CD4-positive, alpha-beta T cell treated with Interferon gamma for 1 hour (primary cell): ENCODE results near the gene TWSG1.
"Not testable (repeated sequence)": the region's sequence is repeated elsewhere in the genome, so short reads cannot be mapped to it uniquely, and the experiment has no call there.

Experiments
- DNase-seq: peaks from one replicate; pipeline ENCODE4 v3.0.0-alpha.2; 2020

TWSG1 gene

DNA sequence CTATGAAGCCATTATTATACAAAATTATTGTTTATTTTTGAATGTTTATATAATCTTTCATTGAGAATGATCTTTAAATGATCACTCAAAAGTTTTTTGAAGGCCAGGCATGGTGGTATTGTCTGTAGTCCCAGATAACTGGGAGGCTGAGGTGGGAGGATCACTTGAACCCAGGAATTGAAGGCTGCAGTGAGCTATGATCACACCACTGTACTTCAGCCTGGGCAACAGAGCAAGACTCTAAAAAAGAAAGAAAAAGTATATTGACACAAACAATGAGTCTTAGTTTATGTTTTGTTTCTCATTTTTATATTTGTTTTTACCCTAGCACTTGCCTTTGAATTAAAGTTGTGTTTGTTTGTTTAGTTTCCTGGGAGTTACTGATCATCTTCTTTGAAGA lies 2.3 kb downstream of the TWSG1 start:
- no peak for DNase-seq

GRCh38 chr18:9337873-9338272 lies 3.3 kb downstream of the TWSG1 start:
- no peak for DNase-seq

DNA sequence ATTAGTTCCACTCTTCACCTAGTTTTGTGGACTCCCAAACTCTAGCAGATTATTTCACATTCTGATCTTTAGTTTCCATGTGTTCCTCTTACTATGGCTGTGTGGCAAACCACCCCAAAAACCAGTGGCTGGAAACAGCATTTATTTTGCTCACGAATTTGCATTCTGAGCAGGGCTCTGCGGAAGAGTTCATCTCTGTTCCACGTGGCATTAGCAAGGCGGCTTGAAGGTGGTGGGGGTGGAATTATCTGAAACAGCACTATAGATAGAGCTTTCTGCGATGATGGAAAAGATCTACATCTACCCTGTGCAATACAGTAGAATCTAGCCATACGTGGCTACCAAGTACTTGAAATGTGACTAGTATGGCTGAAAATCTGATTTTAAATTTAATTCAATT lies 5.9 kb downstream of the TWSG1 start:
- DNase-seq: no peak

GRCh38 chr18:9343577-9343976 lies 9.0 kb downstream of the TWSG1 start:
- no peak for DNase-seq

DNA sequence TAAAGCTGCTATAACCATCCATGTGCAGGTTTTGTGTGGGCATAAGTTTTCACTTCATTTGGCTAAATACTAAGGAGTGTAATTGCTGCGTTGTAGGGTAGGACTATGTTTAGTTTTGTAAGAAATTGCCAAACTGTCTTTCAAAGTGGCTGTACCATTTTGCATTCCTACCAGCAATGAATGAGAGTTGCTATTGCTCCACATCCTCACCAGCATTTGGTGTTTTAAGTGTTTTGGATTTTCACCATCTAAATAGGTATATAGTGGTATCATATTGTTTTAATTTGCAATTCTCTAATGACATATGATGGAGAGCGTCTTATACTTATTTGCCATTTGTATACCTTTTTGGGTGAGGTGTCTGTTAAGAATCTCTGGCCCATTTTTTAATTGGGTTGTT lies 12.2 kb downstream of the TWSG1 start:
- no peak for DNase-seq

GRCh38 chr18:9348079-9348671 lies 13.6 kb downstream of the TWSG1 start:
- DNase-seq: no peak

DNA sequence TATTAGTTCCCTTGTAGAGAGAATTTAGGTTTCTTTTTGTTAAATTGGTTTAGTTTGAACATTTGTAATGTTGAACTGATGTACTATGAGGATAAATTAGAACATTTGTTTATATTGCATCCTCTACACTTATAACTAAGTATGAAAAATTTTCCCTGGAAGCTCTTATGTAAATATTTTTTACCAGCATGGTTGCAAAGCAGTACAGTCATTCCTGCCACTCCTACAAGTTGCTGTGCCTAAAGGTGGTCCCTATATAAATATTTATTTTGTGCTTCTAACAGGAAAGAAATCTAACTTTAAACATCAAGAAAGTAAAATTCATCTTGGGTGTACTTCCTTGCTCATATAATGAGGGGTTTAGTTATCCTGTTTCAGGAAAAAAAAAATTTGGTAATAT lies 14.2 kb downstream of the TWSG1 start:
- no peak for DNase-seq

- no peak for DNase-seq
These were observed 19.0 kb downstream of the TWSG1 start for GRCh38 chr18:9353596-9353995.

GRCh38 chr18:9354256-9354655 lies 19.7 kb downstream of the TWSG1 start:
- no peak for DNase-seq

DNA sequence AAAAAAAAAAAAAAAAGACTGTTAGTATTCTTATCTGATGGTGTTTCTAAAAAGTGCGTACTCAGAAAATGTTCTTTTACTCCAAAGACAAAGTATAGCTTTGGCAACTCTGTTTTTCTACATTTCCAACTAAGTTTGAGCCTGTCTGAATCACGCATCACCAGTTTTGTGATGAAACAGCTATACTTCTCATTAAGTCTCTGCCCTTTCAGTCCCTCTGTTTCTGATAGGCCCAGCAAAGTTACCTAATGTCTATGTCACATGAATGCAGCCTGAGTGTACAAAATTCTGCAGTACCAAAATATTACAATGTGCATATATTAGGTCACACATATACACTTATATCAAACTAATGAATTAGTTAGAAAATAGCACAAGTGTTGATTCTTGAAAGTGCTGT lies 22.4 kb downstream of the TWSG1 start:
- no peak for DNase-seq

GRCh38 chr18:9359796-9360195 lies 25.2 kb downstream of the TWSG1 start:
- DNase-seq: no peak

- no peak for DNase-seq
These were observed 26.6 kb downstream of the TWSG1 start for GRCh38 chr18:9361191-9361590.

- DNase-seq: no peak
These were observed 28.3 kb downstream of the TWSG1 start for GRCh38 chr18:9362869-9363268.

DNA sequence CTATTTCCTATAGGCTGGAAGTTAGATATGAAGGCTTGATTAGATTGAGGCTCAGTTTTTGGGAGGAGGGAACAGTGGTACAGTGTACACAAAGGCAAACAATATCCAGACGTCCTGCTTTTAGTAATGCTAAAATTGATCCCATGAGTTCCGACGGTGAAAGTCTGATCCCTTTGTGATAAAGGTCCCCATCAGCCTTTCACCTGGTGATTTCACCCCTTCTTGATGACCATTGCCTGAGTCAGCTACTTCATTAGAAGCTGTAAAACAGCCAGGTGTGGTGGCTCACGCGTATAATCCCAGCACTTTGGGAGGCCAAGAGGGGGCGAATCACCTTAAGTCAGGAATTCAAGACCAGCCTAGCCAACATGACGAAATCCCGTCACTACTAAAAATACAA lies 29.7 kb downstream of the TWSG1 start:
- DNase-seq: no peak

DNA sequence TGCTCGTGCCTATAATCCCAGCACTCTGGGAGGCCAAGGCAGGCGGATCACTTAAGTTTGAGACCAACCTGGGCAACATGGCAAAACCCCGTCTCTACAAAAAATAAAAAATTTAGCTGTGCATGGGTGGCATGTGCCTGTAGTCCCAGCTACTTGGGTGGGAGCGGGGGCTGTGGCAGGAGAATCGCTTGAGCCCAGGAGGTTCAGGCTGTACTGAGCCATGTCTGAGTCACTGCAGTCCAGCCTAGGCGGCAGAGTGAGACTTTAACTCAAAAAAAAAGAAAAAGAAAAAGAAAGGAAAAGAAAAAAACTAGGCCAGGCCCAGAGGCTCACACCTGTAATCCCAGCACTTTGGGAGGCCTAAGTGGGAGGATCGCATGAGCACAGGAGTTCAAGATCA lies 30.8 kb downstream of the TWSG1 start:
- DNase-seq: no peak

DNA sequence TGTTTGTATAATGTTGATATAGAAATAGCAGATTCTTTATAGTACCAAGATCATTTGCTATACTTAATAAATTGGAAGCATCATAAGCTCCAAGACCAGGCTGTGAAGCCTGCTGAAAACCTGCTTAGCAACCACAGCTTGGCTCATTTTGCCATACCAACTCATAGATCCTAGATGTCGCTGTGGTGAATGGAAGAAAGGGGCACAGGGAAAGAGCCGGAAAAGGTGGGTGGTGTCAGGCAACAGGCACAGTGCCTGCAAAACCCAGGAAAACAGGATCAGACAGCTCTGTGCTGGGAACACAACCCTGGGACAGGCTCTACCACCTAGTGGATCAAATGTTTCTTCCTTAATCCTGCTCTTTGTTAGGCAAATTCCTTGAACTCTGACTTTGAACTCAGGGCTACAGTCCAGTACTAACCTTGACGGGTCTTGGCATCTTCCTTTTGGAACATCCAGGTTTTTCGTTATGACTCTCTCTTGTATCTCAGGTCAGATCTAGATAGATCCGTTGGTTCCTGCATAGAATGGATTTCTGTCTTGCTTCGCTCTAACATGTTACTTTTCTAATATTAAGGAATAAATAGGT lies 31.6 kb downstream of the TWSG1 start:
- no peak for DNase-seq

- DNase-seq: not testable (repeated sequence)
These were observed 38.7 kb downstream of the TWSG1 start for GRCh38 chr18:9373254-9373653.

DNA sequence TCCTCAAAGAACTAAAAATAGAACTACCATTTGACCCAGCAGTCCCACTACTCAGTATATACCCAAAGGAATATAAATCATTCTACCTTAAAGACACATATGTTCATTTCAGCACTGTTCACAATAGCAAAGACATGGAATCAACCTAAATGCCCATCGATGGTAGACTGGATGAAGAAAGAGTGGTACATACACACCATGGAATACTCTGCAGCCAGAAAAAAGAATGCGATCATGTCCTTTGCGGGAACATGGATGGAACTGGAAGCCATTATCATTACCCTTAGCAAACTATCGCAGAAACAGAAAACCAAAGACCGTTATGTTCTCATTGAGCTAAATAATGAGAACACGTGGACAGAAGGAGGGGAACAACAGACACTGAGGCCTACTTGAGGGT lies 44.5 kb downstream of the TWSG1 start:
- no peak for DNase-seq

DNA sequence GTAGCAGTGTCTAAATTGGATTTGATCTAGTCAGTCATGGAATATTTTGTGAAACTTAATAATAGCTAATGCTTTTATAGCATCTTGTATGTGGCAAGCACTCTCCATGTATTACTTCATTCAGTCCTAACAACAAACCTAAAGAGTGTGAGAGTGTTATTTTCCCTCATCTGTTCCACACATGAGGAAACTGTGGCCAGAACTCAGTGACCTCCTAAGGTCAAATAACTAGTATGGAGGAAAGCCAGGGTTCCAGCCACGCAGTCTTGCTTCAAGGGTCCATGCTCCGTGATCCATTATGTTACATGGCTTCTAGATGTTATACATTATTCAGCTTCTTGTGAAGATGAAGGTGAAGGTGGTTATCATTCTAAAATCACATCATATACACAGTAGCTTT lies 45.5 kb downstream of the TWSG1 start:
- DNase-seq: no peak

- no peak for DNase-seq
These were observed 46.2 kb downstream of the TWSG1 start for GRCh38 chr18:9380621-9381395.

DNA sequence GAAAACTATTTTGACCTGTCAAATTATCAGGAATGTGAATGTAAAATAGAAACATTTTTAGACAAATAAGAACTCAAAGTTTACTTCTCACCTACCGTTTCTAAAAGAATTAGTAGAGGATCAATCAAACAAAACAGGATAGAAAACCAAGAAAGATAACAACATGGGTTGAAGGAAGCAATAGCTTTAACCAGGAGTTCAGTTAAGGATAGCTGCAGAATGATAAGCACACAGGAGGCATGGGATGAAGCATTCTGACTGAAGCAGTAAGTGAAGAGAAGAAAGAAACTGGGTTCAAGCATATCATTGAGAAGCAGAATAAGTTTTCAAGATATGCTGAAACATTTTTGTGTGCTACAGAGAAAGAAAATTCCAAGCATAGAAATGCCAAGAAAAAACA lies 52.3 kb downstream of the TWSG1 start:
- no peak for DNase-seq

DNA sequence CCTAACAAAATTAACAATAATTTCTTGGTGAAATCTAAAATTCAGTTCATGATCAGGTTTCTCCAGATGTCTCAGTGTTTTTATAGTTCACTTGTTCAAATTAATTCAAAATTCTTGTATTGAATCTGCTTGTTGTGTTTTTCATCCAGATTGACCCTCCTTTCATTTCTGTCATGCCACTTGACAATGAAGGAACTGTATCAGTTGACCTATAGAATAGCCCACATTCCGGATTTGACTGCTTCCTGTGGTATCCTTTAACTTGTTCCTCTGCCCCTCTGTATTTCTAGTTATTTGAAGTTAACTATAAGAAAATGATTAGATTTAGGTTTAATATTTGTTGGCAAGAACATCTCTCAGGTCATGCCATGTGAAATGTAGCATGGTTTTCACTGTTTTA lies 53.3 kb downstream of the TWSG1 start:
- no peak for DNase-seq

DNA sequence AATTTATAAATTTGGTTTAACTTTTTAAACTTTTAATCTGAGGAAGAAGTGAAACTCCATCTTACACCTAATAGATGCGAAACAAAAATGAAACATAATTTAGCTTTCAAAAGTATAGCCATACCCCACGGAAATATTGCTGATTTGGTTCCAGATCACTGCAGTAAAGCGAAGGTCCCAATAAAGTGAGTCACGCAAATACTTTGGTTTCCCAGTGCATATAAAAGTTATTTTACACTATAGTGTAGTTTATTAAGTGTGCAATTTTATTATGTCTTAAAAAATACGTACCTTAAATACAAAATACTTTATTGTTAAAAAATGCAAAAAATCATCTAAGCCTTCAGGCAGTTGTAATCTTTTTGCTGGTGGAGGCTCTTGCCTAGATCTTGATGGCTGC lies 55.1 kb downstream of the TWSG1 start:
- no peak for DNase-seq

DNA sequence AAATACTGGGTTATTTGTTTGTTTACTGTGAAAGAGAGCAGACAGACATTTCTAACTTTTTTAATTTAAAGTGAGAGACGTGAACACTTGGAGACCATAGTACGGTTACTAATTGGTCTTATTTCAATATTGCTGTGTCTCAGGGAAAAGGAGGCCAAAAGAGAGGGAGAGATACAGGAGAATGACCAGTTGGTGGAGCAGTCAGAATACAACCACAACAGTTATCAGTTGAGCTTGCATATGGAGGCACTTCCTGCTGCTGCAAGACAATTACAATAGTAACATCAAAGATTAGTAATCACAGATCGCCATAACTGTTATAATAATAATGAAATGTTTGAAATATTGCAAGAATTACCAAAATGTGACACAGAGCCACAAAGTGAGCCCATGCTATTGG lies 58.2 kb downstream of the TWSG1 start:
- DNase-seq: no peak

DNA sequence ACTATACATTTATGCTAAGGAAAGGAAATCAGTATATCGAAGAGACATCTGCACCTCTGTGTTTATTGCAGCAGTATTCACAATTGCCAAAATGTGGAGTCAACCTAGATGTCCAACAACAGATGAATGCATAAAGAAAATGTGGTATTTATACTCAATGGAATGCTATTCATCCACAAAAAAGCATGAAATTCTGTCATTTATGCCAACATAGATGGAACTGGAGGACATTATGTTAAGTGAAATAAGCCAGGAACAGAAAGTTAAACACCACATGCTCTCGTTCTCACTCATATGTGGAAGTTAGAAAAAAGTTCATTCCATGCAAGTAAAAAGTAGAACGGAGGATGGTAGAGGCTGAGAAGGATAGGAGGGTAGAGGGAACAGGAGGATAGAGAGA lies 59.5 kb downstream of the TWSG1 start:
- no peak for DNase-seq
